GM12872 (cell line): ENCODE measurements around the gene SH3PXD2A.

Source experiments
- TF ChIP-seq, protein P1 (sequence below): IDR thresholded peaks from 3 replicates; pipeline ENCODE4 v1.5.1; 2011; ENCODE audit warnings: low read depth, mild to moderate bottlenecking, low read length, moderate library complexity; ENCODE audit not compliant: insufficient read depth

The SH3PXD2A gene

DNA sequence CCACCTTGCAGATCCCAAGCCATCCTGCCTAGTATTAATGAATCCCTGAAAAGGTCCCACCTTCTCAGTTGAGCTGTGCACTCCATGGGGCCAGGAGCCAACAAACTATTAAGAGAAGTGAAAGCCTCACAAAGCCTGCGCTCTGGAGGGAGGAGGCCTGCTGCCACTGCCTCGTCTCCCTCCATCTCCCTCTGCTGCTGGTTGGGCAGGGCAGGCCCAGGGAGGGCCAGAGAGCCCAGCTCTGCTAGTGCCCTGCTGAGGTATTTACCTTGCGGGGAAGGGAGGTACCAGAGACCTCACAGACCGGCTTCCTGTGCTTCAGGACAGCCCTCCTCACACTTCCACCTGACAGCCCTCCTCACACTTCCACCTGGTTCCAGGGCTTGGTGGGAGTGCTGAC, 171.5 kb downstream of the SH3PXD2A start:
- TF ChIP-seq, protein P1, sequence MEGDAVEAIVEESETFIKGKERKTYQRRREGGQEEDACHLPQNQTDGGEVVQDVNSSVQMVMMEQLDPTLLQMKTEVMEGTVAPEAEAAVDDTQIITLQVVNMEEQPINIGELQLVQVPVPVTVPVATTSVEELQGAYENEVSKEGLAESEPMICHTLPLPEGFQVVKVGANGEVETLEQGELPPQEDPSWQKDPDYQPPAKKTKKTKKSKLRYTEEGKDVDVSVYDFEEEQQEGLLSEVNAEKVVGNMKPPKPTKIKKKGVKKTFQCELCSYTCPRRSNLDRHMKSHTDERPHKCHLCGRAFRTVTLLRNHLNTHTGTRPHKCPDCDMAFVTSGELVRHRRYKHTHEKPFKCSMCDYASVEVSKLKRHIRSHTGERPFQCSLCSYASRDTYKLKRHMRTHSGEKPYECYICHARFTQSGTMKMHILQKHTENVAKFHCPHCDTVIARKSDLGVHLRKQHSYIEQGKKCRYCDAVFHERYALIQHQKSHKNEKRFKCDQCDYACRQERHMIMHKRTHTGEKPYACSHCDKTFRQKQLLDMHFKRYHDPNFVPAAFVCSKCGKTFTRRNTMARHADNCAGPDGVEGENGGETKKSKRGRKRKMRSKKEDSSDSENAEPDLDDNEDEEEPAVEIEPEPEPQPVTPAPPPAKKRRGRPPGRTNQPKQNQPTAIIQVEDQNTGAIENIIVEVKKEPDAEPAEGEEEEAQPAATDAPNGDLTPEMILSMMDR, result no peak

- TF ChIP-seq, protein P1, result no peak
These were observed 172.7 kb downstream of the SH3PXD2A start for GRCh38 chr10:103682631-103683030.

DNA sequence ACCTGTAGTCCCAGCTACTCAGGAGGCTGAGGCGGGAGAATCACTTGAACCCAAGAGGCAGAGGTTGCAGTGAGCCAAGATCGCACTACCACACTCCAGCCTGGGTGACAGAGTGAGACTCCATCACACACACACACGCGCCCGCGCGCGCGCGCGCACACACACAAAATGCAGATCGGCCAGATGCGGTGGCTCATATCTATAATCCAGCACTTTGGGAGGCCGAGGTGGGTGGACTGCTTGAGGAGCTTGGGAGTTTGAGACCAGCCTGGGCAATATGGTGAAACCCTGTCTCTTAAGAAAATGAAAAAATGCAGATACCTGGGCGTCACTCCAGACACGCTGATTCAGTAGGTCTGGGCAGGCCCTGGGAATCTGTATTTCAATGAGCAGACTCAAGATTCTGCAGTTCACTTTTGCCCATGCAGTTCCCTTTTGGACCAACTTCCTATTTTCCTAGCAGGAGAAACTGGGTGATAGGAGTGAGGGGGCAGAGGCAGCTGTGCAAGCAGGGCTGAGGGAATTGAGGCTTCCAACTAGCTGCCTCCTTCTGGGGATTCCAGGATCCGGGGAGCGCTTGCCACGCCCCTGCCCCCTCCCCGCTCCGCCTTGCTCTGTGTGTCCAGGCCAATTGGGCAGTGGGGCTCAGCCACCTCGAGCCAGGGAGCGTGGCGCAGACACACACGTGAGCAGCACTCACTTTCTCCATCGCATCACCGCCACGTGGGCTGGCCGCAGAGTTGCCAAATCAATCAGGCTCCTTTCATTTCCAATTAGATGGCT, 173.6 kb downstream of the SH3PXD2A start:
- TF ChIP-seq, protein P1, result no peak

DNA sequence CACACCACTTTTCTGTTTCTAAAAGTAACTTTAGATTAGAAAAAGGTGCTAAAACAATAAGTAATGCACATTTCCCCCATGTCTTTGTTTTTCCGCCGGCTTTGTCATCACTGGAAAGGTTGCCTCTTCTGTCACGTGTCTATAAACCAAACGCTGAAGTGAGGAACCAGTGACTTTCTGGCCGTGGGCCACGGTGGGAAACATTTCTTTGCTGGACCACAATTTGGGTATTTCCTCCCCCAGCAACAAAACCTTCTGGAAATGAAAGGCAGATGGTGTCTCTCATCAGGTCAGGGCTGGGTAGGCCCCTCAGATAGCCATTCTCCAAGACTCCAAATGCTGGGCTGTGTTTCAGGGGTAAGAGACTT, 174.5 kb downstream of the SH3PXD2A start:
- TF ChIP-seq, protein P1, result no peak

DNA sequence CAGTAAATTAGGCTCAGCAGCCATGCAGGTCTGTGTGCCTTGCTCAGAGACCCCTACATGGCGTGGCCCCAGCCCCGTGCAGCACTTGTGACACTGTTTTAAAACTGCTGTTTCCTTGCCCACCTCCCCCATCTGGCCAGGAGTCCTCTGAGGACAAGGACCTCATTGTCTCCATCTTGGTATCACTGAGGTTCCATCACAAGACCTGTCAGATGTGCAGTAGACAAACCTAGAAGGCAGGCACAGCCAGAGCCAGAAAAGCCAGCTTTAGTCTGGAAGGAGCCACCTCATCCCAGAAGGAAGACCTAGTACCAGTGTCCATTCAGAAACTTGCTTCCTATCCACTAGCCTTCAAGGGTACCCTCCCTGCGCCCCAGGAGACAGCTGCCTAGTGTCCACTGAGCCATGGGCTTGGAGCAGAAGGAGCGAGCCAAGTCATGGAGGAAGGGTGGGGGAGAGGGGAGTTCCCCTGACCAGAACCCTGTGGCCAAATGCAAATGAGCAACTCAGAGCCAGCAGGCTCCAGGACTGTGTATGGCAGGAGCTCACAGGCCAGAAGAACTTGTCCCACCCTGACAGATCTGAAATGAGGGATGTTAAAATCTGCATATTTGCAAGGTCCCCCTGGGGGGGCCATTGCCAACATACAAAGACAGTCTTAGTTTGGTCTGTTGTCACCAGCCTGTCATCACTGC, 176.1 kb downstream of the SH3PXD2A start:
- TF ChIP-seq, protein P1, result no peak

DNA sequence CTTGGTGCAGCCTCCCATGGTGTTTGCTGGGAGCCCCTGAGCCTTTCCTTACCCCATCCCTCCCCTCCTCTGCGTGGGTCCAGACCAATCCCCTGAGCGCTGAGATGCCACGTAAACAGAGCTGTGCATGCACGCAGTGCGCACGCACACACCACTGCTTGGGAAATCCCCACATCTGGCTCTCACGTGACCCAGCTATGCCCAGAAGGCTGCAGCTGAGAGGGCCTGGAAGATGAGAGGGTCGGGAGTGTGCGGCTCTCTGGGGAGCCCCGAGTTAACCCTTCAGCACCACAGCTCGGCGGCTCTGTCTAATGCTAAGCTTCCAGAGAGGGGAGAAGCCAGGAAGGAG, 177.2 kb downstream of the SH3PXD2A start:
- TF ChIP-seq, protein P1, result no peak

- TF ChIP-seq, protein P1, result no peak
These were observed 177.7 kb downstream of the SH3PXD2A start for GRCh38 chr10:103677486-103678177.
